Transverse colon (tissue), 4 donors: ENCODE measurements around the gene KLHL17. TPM values are rescaled to one million over a fixed set of nuclear protein-coding genes. Genes with fewer than 3 reads are reported as not detected.

Source experiments
- DNase-seq: peaks from one replicate; pipeline ENCODE4 v3.0.0-alpha.2; 2019
- H3K27ac ChIP-seq, 4 donors: fragments of 200-600 bp; sonication (generic); 2 replicates each; pipeline ENCODE4 v1.5.1; 2016 to 2018; ENCODE audit warnings: inconsistent platforms in 4 of 4
- H3K27me3 ChIP-seq: fragments of 200-600 bp; sonication (generic); 2 replicates; pipeline ENCODE4 v1.5.1; 2017; ENCODE audit warnings: inconsistent platforms
- H3K36me3 ChIP-seq, 4 donors: fragments of 200-600 bp; sonication (generic); 2 replicates each; pipeline ENCODE4 v1.5.1; 2017 to 2019; ENCODE audit warnings: inconsistent platforms in 4 of 4
- H3K4me1 ChIP-seq, 4 donors: fragments of 200-600 bp; sonication (generic); 2 replicates each; pipeline ENCODE4 v1.5.1; 2017 to 2020; ENCODE audit warnings: inconsistent platforms in 4 of 4
- H3K4me3 ChIP-seq, 4 donors: fragments of 200-600 bp; sonication (generic); 1 replicate in 1 of 4; 2 replicates in 3 of 4; pipeline versions ENCODE4 v1.5.1 to v1.6.1; 2017 to 2019; ENCODE audit warnings: inconsistent platforms in 4 of 4
- H3K9me3 ChIP-seq, 2 donors: fragments of 200-600 bp; sonication (generic); 2 replicates each; pipeline ENCODE4 v1.5.1; 2017 to 2019; ENCODE audit warnings: inconsistent platforms in 2 of 2
- EP300 ChIP-seq: sonication (generic); formaldehyde crosslinking; IDR thresholded peaks from one replicate; pipeline ENCODE4 v1.6.1; 2017; ENCODE audit warnings: antibody characterized with exemption, low read depth
- POLR2A ChIP-seq: fragments of 450-650 bp; IDR thresholded peaks from one replicate; pipeline ENCODE4 v1.6.1; 2016; ENCODE audit warnings: antibody characterized with exemption, mild to moderate bottlenecking, moderate library complexity
- POLR2AphosphoS5 ChIP-seq, 3 donors: sonication (generic); formaldehyde crosslinking; IDR thresholded peaks; one replicate each; pipeline ENCODE4 v1.6.1; 2016; ENCODE audit warnings: antibody characterized with exemption in 3 of 3
- WGBS, 2 donors: methylation state at CpG; one replicate each; pipeline ENCODE4 v1.1.5; 2018; ENCODE audit warnings: low coverage in 1 of 2; 5-methylcytosine and 5-hydroxymethylcytosine counted together
- in situ Hi-C, 4 donors: fragments of 200-750 bp; cut with MboI; loops; one replicate each; pipeline versions ENCODE4 v1.15.0 to v1.15.1; 2017; ENCODE audit warnings: low sequenced_read_pairs in 3 of 4, low pct_ligation_motif_present in 1 of 4, low pct_unique_long_range_greater_than_20kb in 1 of 4
- intact Hi-C: fragments of 100-400 bp; cut with DNase I; formaldehyde crosslinking; loops from one replicate; pipeline ENCODE4 v1.15.1; 2023; ENCODE audit warnings: low total_unique reads
- total RNA-seq, 4 donors: library from RNA; depleted of rRNA; stranded (reverse); fragments of >200 nt; gene quantifications; one replicate each; pipeline ENCODE4 v1.1.0, GENCODE V29; 2016
- TF ChIP-seq, protein P1 (sequence below), 5 experiments: fragments of 200-600 bp in 3 of 5; fragments of 450-650 bp in 2 of 5; sonication (generic) in 3 of 5; IDR thresholded peaks; 1 replicate in 2 of 5; 2 replicates in 3 of 5; pipeline ENCODE4 v1.5.1; 2016 to 2017; ENCODE audit warnings: antibody characterized with exemption in 5 of 5, inconsistent platforms in 3 of 5, mild to moderate bottlenecking in 2 of 5, moderate library complexity in 1 of 5

KLHL17 gene
- total RNA-seq, result 10 to 100 TPM; 10.8 to 26.1 (median 11.4) TPM

DNA sequence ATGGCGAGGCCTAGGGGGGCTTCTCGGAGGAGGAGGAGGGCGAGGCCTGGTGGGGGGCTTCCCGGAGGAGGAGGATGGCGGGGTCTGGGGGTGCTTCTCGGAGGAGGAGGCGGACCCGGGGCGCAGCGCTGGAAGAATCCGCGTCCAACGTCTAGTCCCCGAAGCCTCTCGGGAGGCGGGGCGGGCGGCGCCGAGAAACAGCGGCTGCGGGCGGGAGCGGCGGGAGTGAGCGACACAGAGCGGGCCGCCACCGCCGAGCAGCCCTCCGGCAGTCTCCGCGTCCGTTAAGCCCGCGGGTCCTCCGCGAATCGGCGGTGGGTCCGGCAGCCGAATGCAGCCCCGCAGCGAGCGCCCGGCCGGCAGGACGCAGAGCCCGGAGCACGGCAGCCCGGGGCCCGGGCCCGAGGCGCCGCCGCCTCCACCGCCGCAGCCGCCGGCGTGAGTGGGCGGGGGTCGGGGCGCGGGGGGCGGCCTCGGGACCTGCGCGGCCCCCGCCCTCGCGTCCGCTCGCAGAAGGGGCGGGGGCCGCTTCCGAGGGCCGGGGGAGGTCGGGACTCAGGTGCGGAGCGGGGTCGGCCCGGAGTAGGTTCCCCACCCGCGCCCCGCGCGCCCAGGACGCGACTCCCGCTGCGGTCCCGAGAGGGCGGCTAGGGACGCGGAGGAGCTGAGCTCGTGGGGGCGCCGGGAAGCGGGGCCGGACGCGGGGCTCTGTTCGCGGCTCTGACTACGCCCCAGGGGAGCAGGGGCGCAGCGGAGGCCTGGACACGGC is at the start of gene KLHL17:
KLHL17 (plus strand) TSS at position 222 of the 769 bp plus-strand sequence; CDS start at position 332, 110 bp downstream.
- intact Hi-C loops (no loop called here), in situ Hi-C loops (no loop called here)
- 0% methylated on average over 80 of the region's 109 CpGs; no CpG with 5 or more reads in 1 of the 2 donors for WGBS, 2 donors
- H3K4me3 ChIP-seq, result peak within 1 kb of the TSS; percentile 70 to 96 (median 86)
- H3K27ac ChIP-seq, result peak within 1 kb of the TSS; percentile 6 to 65 (median 41)
- H3K9me3 ChIP-seq, result no peaks in the 10 kb centered on the region
- H3K27me3 ChIP-seq, result no peaks in the 10 kb centered on the region
- no peak for TF ChIP-seq POLR2A
- TF ChIP-seq POLR2AphosphoS5 (IDR thresholded peaks at IDR 0.05), result peak in 1 of 3 donors; percentile 20
- TF ChIP-seq, protein P1, sequence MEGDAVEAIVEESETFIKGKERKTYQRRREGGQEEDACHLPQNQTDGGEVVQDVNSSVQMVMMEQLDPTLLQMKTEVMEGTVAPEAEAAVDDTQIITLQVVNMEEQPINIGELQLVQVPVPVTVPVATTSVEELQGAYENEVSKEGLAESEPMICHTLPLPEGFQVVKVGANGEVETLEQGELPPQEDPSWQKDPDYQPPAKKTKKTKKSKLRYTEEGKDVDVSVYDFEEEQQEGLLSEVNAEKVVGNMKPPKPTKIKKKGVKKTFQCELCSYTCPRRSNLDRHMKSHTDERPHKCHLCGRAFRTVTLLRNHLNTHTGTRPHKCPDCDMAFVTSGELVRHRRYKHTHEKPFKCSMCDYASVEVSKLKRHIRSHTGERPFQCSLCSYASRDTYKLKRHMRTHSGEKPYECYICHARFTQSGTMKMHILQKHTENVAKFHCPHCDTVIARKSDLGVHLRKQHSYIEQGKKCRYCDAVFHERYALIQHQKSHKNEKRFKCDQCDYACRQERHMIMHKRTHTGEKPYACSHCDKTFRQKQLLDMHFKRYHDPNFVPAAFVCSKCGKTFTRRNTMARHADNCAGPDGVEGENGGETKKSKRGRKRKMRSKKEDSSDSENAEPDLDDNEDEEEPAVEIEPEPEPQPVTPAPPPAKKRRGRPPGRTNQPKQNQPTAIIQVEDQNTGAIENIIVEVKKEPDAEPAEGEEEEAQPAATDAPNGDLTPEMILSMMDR (IDR thresholded peaks at IDR 0.05), result no peak
- TF ChIP-seq EP300, result no peak
- peak; percentile 83 for DNase-seq
- H3K36me3 ChIP-seq, result peaks cover 0 to 5% (median 1%) of the 10 kb centered on the region in 4 donors
- H3K4me1 ChIP-seq, result peaks cover 13 to 33% (median 26%) of the 10 kb centered on the region in 4 donors

DNA sequence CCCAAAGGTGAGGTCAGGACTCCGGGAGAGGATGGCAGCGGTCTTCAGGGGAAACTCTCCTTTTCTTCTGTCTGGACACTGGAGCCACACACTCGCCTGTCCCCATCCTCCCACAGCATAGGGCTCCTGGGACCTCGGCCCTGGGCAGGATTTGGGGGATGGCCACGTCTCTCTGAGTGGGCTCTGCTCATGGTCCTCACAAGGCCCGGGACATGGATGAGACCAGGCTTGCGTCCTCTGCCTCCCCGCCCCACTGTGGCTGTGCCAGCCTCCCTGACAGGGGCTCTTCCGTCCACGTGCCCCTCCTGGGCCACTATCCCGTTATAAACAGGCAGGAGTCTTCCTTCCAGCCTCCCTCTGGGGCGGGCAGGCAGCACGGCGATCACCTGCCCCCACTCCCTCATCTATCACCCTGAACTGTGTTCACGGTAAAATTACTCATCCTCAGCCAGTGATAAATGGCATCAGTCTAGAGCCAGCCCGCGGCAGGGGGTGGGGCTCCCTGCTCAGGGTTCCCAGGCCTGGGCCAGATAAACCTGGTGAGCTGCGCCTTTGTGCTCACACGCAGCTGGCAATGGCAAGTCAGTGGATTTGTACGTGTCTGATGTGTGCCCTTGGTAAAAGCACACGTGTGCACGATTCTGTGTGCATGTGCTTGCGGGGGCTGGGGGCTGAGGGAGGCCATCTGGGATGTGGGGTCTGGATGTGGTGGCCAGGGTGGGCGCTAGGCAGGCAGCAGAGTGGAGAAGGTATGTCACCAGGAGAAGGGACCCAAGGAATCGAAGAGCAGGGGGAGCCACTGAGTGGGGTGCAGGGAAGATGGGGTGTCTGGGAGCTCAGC is 49.3 kb upstream of the KLHL17 start:
- H3K27me3 ChIP-seq, result peaks cover 75% of the 10 kb centered on the region
- DNase-seq, result peak; percentile 5
- intact Hi-C loops, result loop anchor here (5.0 kb wide), 1 partner anchor 56 kb away; the partner anchor contains the start of gene PLEKHN1

DNA sequence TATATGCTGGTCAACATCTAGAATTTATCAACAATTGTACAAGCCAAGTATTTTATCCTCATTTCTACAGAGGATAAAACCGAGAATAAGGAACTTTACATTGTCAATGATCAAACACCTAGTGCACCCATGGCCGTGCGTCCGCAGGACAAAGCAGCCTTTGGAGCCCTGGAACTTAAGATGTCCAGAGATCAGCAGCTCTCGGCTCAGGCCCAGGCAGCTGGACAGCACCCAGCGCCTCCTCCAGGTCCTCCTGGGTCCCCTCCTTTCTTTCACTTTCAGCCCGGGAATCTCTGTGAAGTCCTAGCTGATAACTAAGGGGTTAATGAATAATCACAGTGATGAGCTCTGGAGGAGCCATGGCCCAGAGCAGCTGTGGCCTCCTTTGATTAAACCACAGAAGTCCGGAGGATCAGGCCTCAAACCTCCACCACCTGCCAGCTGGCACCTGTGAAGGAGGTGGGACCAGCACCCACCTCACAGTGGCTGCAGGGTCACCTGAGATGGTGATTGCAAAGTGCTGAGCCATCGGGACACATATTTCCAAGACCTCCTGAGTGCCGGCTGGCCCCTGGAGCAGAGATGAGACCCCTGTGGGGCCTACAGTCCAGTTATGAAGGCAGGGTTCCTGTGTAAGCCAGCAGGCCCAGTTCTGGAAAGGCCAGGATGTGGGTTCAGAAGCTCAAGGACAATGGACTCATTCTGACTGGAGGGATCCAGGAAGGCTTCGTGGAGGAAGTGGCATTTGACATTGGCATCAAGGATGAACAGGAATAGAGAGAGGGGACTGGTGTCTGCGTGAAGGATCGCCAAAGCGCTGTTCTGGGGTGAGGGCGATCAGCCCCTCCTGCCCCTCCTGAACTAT is 48.3 kb upstream of the KLHL17 start:
- H3K4me3 ChIP-seq, result no peak overlapping the region
- H3K36me3 ChIP-seq, result no peaks in the 10 kb centered on the region
- H3K4me1 ChIP-seq, result peaks cover 0 to 29% (median 11%) of the 10 kb centered on the region in 4 donors
- in situ Hi-C loops, result no loop called here
- no peak for DNase-seq
- intact Hi-C loops, result loop anchor here (5.0 kb wide), 1 partner anchor 55 kb away; the partner anchor contains the start of gene PLEKHN1
- H3K27ac ChIP-seq, result no peak overlapping the region
- TF ChIP-seq POLR2AphosphoS5 (IDR thresholded peaks at IDR 0.05) (no peak), POLR2A (no peak), EP300 (no peak)
- TF ChIP-seq, protein P1 (IDR thresholded peaks at IDR 0.05), result no peak
- WGBS, 2 donors, result 43 to 57% methylated on average over 5 to 15 of the region's 15 CpGs
- peaks cover 83% of the 10 kb centered on the region for H3K27me3 ChIP-seq
- H3K9me3 ChIP-seq, result no peaks in the 10 kb centered on the region

More for the DNA sequence above, 49.3 kb upstream of the KLHL17 start:
- Histone ChIP-seq H3K4me1 (peaks cover 0 to 29% (median 14%) of the 10 kb centered on the region in 4 donors), H3K4me3 (no peak overlapping the region), H3K36me3 (no peaks in the 10 kb centered on the region), H3K9me3 (no peaks in the 10 kb centered on the region), H3K27ac (no peak overlapping the region)
- in situ Hi-C loops, result no loop called here
- 46 to 65% methylated on average over 5 to 25 of the region's 25 CpGs for WGBS, 2 donors
- no peak for TF ChIP-seq POLR2A
- TF ChIP-seq, protein P1 (IDR thresholded peaks at IDR 0.05), result no peak
- TF ChIP-seq EP300, result no peak
- TF ChIP-seq POLR2AphosphoS5 (IDR thresholded peaks at IDR 0.05), result no peak
